GM18502 (cell line): ENCODE results near the gene SHB.
"Not testable (repeated sequence)": the region's sequence is repeated elsewhere in the genome, so short reads cannot be mapped to it uniquely, and the experiment has no call there.

ENCODE experiments used
- ATAC-seq: cut with Tn5 transposase; IDR thresholded peaks from one replicate; pipeline ENCODE4 v1.9.1; 2021; ENCODE audit warnings: mild to moderate bottlenecking; ENCODE audit not compliant: unreplicated experiment, poor library complexity

SHB gene

DNA sequence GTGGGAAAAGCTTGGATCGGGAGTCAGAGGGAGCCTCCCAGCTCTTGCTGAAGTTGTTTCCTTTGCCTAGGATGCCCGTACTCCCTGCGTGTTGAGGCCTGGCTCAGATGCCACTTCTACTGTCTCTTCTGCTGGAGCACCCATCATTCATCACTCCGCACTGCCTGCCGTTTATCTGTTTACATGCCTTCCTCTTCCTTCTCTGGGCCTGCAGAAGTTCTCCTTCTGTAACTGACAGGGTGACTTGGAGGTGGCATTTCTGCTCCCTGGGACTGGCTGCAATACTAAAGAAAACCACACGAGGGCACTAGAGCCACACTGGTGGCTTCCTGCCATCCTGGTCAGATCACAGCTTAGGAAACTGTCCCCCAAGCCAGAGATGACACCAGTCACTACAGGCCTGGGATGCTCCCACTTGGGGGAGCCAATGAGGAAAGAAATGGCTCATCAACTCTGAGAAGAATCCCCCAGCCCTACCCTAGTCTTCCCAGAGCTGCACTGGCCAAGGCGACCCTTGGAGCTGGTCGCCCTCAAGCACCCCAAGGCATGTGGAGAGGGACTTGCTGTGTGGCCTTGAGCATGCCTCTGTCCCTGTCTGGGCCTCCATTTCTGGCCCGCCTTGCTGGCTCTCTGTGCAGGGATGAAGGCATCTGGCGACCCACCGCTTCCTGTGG, 155.4 kb downstream of the SHB start:
- peak; percentile 82 for ATAC-seq

GRCh38 chr9:37911271-37911681, 157.8 kb downstream of the SHB start:
- no peak for ATAC-seq

- ATAC-seq: no peak
Observed at GRCh38 chr9:37910271-37910670, 158.8 kb downstream of the SHB start.

- not testable (repeated sequence) for ATAC-seq
Observed at GRCh38 chr9:37909836-37910235, 159.2 kb downstream of the SHB start.

- ATAC-seq: no peak
Observed at GRCh38 chr9:37909326-37909725, 159.7 kb downstream of the SHB start.

- no peak for ATAC-seq
Observed at GRCh38 chr9:37908698-37909186, 160.3 kb downstream of the SHB start.

DNA sequence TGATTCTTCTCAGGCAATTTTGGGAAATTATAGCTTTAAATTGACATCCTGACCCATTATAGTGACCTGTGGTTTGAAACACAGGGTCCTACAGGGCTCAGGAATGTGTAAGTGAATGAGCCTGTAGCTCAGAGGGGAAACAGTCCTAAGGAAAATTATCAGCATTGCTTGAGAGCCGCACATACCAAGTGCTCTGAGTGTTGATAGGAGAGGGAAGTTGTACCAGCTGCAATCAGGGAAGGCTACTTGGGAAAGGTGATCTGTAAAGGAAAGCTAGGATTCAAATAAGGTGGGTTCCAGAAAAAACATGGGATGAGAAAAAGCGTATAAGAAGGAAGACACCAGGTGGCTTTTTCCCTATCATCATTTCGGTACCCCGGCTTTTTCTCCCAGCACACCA, 160.7 kb downstream of the SHB start:
- no peak for ATAC-seq

GRCh38 chr9:37906312-37907239, 162.5 kb downstream of the SHB start:
- no peak for ATAC-seq

DNA sequence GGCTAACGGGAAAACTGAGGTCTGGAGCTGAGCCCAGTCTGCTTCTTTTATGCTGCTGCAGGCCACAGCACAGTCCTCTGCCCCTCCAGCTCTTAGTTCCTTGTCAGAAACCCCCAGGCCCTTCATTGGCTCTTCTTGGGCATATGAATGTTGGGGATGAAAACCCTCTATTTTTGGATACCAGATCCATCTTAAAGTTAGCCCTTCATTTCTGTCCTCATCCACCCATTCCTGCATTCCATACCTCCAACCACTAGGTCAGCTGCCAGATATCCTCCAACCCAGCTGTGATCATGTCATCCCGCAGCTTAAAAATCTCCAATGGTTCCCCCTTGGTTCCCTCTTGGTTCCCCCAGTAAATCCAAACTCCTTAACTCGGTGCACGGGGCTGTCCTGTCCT, 163.3 kb downstream of the SHB start:
- no peak for ATAC-seq

GRCh38 chr9:37905131-37905505, 163.9 kb downstream of the SHB start:
- no peak for ATAC-seq

DNA sequence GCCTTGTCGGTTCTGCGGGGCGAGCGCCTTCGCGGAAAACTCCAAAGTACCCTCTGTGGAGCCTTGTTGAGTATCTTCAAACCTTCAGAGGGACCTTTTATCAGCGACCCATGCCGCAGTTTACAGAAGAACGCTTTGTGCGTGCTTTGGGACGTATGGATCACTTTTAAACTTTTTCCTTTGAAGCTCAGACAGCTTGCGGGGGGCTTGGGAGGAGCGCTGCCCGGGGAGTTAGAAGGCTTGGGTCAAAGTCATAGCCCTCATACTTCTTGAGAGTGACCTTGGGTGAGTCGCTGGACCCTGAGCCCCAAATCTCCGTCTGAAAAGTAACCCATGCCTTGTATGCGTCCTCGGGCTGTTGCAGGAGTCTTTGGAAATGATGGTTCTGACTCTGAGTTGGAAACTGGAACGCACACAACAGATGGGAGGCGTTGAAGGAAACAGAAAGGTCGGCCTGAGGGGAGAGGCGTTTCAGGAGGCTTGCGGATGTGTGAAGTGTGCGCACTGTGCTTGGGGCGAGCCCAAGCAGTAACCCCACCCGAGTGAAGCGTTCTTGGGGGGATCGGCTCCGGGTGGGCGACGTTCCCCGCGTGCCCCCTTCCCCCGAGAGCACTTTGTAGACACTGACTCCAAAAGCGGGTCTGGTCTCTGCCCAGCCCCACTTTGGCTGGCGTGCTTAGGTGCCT, 164.4 kb downstream of the SHB start:
- no peak for ATAC-seq

- ATAC-seq: peak; percentile 88
Observed at GRCh38 chr9:37903647-37904444, 165.2 kb downstream of the SHB start, which contains the start of gene SLC25A51. TSS of gene SLC25A51 (minus strand) at chr9:37904127. CDS start at chr9:37888550, 15,577 bp downstream.

GRCh38 chr9:37902796-37903646, 166.0 kb downstream of the SHB start:
- peak; percentile 17 for ATAC-seq

DNA sequence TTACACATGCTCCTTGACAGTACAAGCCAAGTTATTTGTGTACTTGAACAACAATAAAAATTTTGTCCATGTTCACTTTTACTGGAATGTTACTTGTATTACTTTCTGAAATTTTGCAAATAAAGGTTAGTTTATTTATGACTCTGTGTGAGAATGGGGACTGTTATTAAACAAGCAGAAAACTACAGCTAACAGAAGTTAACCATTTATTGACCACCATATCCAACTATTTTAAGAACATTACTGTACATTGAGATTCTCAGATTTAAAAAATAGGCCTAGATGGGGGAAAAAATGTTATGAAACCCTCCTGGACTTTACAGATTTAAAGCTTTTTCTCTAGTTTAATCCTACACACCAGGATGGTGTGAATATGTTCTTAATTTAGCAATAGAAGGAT, 166.9 kb downstream of the SHB start:
- ATAC-seq: no peak

DNA sequence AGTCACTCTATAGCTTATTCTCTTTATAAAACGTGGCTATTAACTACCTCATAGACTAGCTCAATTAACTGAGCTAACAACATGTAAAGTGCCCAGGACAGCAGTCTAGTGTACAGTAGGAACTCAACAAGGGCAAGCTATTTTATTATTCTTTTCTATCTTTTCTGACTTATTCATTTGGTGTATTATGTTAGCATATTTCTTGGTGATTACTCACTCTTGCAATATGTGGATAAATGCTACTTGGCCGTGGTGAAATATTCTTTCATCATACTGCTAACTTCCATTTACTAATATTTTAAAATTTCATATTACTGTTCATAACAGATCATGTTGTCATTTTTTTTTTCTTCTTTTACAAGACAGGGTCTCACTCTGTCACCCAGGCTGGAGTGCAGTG, 170.0 kb downstream of the SHB start:
- no peak for ATAC-seq

GRCh38 chr9:37897665-37898064, 171.4 kb downstream of the SHB start:
- no peak for ATAC-seq

DNA sequence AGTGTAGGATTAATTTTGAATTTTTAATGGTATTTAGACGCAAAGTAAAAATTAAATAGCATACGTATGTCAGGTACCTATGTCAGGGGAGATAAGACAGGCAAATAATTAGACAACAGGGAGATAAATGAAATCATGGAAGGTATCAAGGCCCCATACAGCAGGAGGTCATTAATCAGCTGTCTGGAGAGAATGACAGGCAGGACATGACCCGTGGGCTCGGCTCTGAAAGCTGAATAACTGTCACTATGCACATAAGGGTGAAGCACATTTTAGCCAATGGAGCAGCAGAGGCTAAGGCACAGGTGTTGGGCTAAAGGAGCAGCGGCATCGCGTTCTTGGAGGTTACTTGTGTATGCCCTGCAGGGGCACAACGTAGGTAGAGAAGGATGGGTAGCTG, 177.0 kb downstream of the SHB start:
- no peak for ATAC-seq

DNA sequence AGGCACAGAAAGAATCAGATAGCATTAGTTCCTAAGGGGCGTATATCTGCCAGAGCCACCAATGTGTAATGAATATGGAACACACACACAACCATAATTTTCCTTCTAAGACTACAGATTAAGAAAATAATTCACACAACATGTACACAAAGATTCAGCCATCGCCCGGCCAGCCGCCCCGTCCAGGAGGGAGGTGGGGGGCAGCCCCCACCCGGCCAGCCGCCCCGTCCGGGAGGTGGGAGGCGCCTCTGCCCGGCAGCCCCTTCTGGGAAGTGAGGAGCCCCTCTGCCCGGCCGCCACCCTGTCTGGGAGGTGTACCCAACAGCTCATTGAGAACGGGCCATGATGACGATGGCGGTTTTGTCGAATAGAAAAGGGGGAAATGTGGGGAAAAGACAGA, 178.0 kb downstream of the SHB start:
- ATAC-seq: not testable (repeated sequence)

DNA sequence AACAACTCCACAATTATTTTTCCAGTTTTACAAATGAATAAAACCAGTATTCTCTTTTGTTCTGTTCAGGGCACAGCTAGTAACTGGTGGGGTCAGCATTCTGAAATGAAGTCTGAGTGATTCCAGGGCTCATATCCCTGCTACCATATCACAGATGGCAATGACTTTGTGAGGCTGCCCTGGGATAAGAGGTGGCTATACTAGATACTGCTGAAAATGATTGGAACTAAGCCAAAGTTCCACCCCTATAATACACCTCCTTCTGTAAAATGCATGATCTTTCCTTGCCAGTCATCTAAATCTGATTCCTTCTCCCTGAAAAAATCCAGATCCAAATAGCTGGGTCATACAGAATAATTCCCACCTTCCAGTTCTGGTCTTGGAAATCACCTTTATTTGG, 179.5 kb downstream of the SHB start:
- no peak for ATAC-seq
